ENCODE results near the gene SLC35A4. TPM values are rescaled to one million over a fixed set of nuclear protein-coding genes. Genes with fewer than 3 reads are reported as not detected.

SLC35A4 gene
- total RNA-seq, 1 donor from 2014 or later = 106 TPM

DNA sequence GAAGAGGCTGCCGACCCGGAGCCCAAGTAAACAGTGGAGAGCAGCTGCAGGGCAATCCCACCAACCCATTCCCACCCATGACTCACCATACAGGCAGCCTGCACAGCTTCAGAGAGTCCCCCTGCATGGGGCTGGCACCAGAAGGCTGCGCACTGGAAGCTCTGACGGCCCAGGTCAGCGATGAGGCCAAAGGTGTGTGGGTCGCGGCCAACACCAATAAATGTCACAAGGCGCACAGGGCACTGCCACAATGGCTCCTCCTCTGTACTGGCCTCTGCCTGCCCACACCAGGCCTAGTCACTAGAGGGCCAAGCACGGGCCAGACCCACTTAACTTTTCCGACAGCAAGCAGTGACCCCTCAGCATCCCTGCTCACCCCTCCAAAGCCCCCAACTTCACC lies 4.4 kb upstream of the SLC35A4 start:
- H3K9me3 Mint-ChIP-seq = no peaks in the 10 kb centered on the region
- no peaks in the 10 kb centered on the region for H3K27me3 Mint-ChIP-seq (ENCODE audit: low read depth)
- H3K4me1 Mint-ChIP-seq = peaks cover 47% of the 10 kb centered on the region
- H3K36me3 Mint-ChIP-seq (ENCODE audit: low read depth) = no peaks in the 10 kb centered on the region
- H3K27ac Mint-ChIP-seq (ENCODE audit: unreplicated experiment) = no peak overlapping the region
- TF ChIP-seq, protein P1, sequence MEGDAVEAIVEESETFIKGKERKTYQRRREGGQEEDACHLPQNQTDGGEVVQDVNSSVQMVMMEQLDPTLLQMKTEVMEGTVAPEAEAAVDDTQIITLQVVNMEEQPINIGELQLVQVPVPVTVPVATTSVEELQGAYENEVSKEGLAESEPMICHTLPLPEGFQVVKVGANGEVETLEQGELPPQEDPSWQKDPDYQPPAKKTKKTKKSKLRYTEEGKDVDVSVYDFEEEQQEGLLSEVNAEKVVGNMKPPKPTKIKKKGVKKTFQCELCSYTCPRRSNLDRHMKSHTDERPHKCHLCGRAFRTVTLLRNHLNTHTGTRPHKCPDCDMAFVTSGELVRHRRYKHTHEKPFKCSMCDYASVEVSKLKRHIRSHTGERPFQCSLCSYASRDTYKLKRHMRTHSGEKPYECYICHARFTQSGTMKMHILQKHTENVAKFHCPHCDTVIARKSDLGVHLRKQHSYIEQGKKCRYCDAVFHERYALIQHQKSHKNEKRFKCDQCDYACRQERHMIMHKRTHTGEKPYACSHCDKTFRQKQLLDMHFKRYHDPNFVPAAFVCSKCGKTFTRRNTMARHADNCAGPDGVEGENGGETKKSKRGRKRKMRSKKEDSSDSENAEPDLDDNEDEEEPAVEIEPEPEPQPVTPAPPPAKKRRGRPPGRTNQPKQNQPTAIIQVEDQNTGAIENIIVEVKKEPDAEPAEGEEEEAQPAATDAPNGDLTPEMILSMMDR (conservative IDR thresholded peaks at IDR 0.05) = no peak
- DNase-seq (ENCODE audit: low read depth, low spot score) = no peak
- peak overlapping the region; percentile 82 for H3K4me3 Mint-ChIP-seq

DNA sequence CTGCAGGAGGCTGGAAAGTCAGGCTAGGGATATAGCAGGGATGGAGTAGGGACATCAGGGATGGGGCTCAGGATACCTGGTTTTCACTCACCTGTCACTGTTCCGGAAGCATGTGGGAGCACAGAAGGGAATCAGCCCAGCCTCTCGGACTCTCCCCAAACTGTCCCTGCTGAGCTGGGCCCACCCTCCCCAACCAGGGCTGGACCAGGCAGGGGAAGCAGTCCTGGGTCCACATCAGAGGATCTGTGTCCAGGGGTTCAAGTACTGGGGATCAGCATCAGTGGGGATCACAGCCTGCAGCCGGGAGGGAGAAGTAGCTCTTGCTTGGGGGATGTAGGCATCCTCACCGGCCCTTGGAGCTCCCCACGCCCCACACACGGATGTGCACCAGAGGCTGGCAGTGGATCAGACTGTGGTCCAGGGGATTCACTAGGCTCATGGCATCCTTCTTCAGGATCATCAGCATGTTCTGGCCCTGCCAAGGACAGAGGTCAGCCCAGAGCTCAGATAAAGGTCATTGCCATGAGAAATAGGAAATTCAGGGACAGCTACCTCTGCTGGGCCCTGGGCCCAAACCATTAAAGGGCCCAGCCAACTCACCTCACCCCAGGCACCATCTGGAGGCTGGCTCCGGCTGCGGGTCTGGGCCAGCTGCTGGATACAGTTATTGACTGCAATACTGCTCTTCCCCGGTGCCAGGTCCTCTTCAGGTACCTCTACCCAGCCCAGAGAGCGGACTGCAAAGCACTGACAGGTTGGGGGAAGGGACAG lies 2.7 kb upstream of the SLC35A4 start:
- H3K27ac Mint-ChIP-seq (ENCODE audit: unreplicated experiment) = no peak overlapping the region
- DNase-seq (ENCODE audit: low read depth, low spot score) = no peak
- H3K27me3 Mint-ChIP-seq (ENCODE audit: low read depth) = no peaks in the 10 kb centered on the region
- H3K4me3 Mint-ChIP-seq = peak overlapping the region; percentile 98
- TF ChIP-seq, protein P1 (conservative IDR thresholded peaks at IDR 0.05) = no peak
- H3K4me1 Mint-ChIP-seq = peaks cover 41% of the 10 kb centered on the region
- peaks cover 2% of the 10 kb centered on the region for H3K36me3 Mint-ChIP-seq (ENCODE audit: low read depth)
- no peaks in the 10 kb centered on the region for H3K9me3 Mint-ChIP-seq

DNA sequence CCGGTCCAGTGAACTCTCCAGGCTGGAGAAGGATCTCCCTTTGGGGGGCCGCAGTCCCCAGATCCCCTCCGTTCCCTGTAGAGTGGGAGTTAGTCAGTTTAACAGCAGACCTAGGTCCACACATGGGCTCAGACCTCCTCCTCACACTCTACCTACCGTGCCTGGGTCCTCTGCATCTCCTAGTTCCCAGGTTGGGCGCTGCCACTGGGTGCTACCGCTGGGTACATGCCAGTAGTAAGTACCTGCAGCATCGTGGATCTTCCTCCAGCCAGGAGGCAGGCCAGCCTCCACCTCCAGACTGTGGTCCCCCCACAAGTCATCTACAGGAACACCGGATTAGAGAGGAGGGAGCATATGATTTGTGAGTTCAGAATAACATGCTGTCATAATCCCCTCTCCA lies 1.0 kb upstream of the SLC35A4 start:
- Mint-ChIP-seq H3K4me1 (peaks cover 33% of the 10 kb centered on the region), H3K27me3 (ENCODE audit: low read depth) (no peaks in the 10 kb centered on the region), H3K36me3 (ENCODE audit: low read depth) (peaks cover 3% of the 10 kb centered on the region), H3K4me3 (peak overlapping the region; percentile 98), H3K9me3 (no peaks in the 10 kb centered on the region), H3K27ac (ENCODE audit: unreplicated experiment) (peak overlapping the region; percentile 96)
- TF ChIP-seq, protein P1 (conservative IDR thresholded peaks at IDR 0.05) = no peak
- no peak for DNase-seq (ENCODE audit: low read depth, low spot score)

DNA sequence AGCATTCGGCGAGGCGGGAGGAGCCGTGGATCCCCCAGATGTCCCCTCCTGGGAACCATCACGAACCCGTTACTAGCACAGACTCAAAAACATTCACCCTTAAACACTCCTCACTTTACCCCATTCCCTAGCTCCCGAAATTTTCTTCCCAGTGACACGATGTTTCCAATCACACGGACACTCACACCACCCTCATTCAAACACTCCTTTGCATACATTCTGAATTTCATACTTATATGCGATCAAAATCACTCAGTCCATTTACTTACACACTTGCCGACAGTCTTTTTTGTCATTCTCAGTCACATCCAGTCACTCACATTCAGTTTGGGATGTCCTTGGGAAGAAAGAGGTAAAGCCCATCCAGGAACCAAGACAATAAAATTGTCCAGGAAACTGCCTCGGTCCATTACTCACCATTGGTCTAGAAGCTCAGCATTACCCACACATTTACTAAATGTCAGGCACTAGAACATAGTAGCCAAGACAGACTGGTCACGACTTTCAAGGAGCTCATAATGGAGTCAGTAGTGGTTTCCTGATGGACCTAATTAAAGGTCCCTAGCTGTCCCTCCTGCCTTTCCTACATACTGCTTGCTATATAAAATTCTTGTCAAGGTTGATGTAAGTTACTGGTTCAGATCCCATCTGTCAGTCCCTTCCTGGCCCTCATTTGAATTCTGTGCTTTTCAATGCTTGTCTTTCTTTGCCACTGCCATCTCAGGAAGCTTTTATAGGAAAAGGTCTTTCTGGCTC lies 574 bp downstream of the SLC35A4 start:
- no peak for DNase-seq (ENCODE audit: low read depth, low spot score)
- TF ChIP-seq, protein P1 (conservative IDR thresholded peaks at IDR 0.05) = no peak
- H3K9me3 Mint-ChIP-seq = no peaks in the 10 kb centered on the region
- peaks cover 33% of the 10 kb centered on the region for H3K4me1 Mint-ChIP-seq
- peak overlapping the region; percentile 97 for H3K27ac Mint-ChIP-seq (ENCODE audit: unreplicated experiment)
- H3K27me3 Mint-ChIP-seq (ENCODE audit: low read depth) = no peaks in the 10 kb centered on the region
- peak overlapping the region; percentile 98 for H3K4me3 Mint-ChIP-seq
- H3K36me3 Mint-ChIP-seq (ENCODE audit: low read depth) = peaks cover 3% of the 10 kb centered on the region

DNA sequence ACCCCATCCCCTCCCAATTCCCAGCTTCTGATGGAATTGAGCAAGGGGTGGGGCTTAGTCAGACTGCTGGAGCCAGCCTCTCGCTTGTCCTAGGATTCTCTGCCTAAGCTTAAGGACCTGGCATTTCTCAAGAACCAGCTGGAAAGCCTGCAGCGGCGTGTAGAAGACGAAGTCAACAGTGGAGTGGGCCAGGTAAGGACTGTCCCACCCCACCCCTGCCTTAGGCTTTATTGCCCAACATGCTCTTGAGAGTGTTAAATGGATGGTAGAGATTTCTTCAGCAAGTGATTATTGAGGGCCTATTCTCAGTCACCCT lies 1.1 kb downstream of the SLC35A4 start:
- Mint-ChIP-seq H3K4me3 (peak overlapping the region; percentile 98), H3K36me3 (ENCODE audit: low read depth) (peaks cover 3% of the 10 kb centered on the region), H3K27me3 (ENCODE audit: low read depth) (no peaks in the 10 kb centered on the region), H3K27ac (ENCODE audit: unreplicated experiment) (no peak overlapping the region), H3K4me1 (peaks cover 33% of the 10 kb centered on the region), H3K9me3 (no peaks in the 10 kb centered on the region)
- no peak for DNase-seq (ENCODE audit: low read depth, low spot score)
- TF ChIP-seq, protein P1 (conservative IDR thresholded peaks at IDR 0.05) = no peak

All from neural crest cell (in vitro differentiated cells).